ENCODE results near the gene NPY2R.

NPY2R gene

DNA sequence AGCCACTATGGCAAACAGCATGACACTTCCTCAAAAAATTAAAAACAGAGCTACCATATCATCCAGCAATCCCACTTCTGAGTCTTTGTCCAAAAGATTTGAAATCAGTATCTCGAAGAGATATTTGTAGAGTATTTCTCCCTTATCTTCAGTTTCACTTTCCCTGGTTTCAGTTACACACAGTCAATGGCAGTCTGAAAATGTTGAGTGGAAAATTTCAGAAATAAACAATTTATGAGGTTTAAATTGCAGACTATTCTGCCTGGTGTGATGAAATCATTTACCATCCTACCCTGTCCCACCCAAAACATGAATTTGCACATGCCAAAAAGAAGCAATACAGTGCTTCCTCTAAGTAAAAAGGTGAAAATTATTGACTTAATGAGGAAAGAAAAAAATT is 43.9 kb downstream of the NPY2R start:
- DNase-seq = no peak

GRCh38 chr4:155263480-155263879 is 55.0 kb downstream of the NPY2R start:
- no peak for DNase-seq

DNA sequence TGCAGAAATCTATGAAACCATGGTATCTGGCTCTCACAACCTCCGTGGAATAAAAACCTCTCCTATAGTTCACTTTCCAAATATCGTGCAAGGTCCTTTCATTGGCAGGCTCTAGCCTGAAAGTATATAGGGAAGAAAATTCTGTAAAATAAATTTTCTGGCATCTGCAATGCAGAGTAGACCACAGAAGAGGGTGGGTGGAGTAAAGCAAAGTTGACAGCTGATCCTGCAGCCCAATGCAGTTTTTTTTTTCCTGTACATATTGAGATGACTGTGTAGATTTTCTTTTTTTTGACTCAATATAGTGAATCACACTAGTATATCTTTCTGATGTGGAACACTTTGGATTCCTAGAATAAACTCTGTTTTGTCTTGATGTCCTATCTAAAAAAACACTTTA is 56.7 kb downstream of the NPY2R start:
- DNase-seq = no peak

Data from NCI-H1417 (cell line).